HEK293T (cell line): Measurements from ENCODE around the gene CSTPP1.

Experiments used
- SP1 ChIP-seq: fragments of 450-650 bp; IDR thresholded peaks from 2 replicates; pipeline ENCODE4 v1.6.1; 2017
- SUZ12 ChIP-seq: fragments of 450-650 bp; IDR thresholded peaks from 2 replicates; pipeline ENCODE4 v1.6.1; 2016; ENCODE audit warnings: mild to moderate bottlenecking
- TARDBP ChIP-seq: fragments of 450-650 bp; IDR thresholded peaks from 2 replicates; pipeline ENCODE4 v1.6.1; 2016

GRCh38 chr11:47183031-47183856, 246.7 kb downstream of the CSTPP1 start:
- no peak for TF ChIP-seq TARDBP
- TF ChIP-seq SUZ12 = no peak
- TF ChIP-seq SP1 = no peak
